Measurements from ENCODE around the gene METTL27.
"Not testable (repeated sequence)": the region's sequence is repeated elsewhere in the genome, so short reads cannot be mapped to it uniquely, and the experiment has no call there.

The METTL27 gene

GRCh38 chr7:73799282-73800141, 42.8 kb downstream of the METTL27 start:
- no peaks in the 10 kb centered on the region for H3K9me3 ChIP-seq (ENCODE audit: control insufficient read depth, insufficient read depth, low read depth, low read length)
- ChIA-PET CTCF (interaction anchor here (0.8 kb wide), 1 partner anchor 13 kb away, joined by 4 read pairs; no protein-coding TSS in a partner anchor), POLR2A (interaction anchor here (0.7 kb wide), 1 partner anchor 12 kb away, joined by 3 read pairs; no protein-coding TSS in a partner anchor)
- H3K4me3 ChIP-seq (ENCODE audit: low read depth, low read length): no peak overlapping the region
- no peaks in the 10 kb centered on the region for H3K36me3 ChIP-seq (ENCODE audit: control insufficient read depth in 2 of 2, insufficient read depth in 1 of 2, low read length in 2 of 2)
- no peak for TF ChIP-seq ZNF335 (tag by site-specific recombination; conservative IDR thresholded peaks at IDR 0.05)
- no peak for TF ChIP-seq ZNF16 (tag by site-specific recombination; IDR thresholded peaks at IDR 0.05; ENCODE audit: low read depth)
- no peak for TF ChIP-seq RBAK (tag by site-specific recombination; IDR thresholded peaks at IDR 0.05)
- TF ChIP-seq ZFHX2 (tag by site-specific recombination; conservative IDR thresholded peaks at IDR 0.05): peak; percentile 35; the same call in 1 of the 2 replicates
- no peak for TF ChIP-seq ZNF146 (tag by site-specific recombination; IDR thresholded peaks at IDR 0.05)
- TF ChIP-seq KLF10 (tag by site-specific recombination; IDR thresholded peaks at IDR 0.05): no peak
- H3K27ac ChIP-seq (ENCODE audit: extremely low read depth, low read depth, low read length): no peak overlapping the region
- no peaks in the 10 kb centered on the region for H3K4me1 ChIP-seq (ENCODE audit: control insufficient read depth, insufficient read depth, low read length)

- CTCF ChIA-PET; POLR2A ChIA-PET; H3K36me3 ChIP-seq (ENCODE audit: control insufficient read depth in 2 of 2, insufficient read depth in 1 of 2, low read length in 2 of 2): not testable (repeated sequence)
Observed at GRCh38 chr7:73797176-73797575, 45.1 kb downstream of the METTL27 start.

GRCh38 chr7:73796656-73797055, 45.7 kb downstream of the METTL27 start:
- H3K36me3 ChIP-seq (ENCODE audit: control insufficient read depth in 2 of 2, insufficient read depth in 1 of 2, low read length in 2 of 2); CTCF ChIA-PET; H3K9me3 ChIP-seq (ENCODE audit: control insufficient read depth, insufficient read depth, low read depth, low read length); H3K27ac ChIP-seq (ENCODE audit: extremely low read depth, low read depth, low read length); POLR2A ChIA-PET; H3K4me3 ChIP-seq (ENCODE audit: low read depth, low read length); H3K4me1 ChIP-seq (ENCODE audit: control insufficient read depth, insufficient read depth, low read length): not testable (repeated sequence)
- peak; percentile 16; the same call in 1 of the 2 replicates for TF ChIP-seq KLF1 (tag by site-specific recombination; IDR thresholded peaks at IDR 0.05)

More at GRCh38 chr7:73797176-73797575, 45.1 kb downstream of the METTL27 start:
- not testable (repeated sequence) for H3K4me3 ChIP-seq (ENCODE audit: low read depth, low read length); H3K4me1 ChIP-seq (ENCODE audit: control insufficient read depth, insufficient read depth, low read length); H3K9me3 ChIP-seq (ENCODE audit: control insufficient read depth, insufficient read depth, low read depth, low read length); H3K27ac ChIP-seq (ENCODE audit: extremely low read depth, low read depth, low read length)

- CTCF ChIA-PET: not testable (repeated sequence)
Observed at GRCh38 chr7:73795188-73795587, 47.1 kb downstream of the METTL27 start.

GRCh38 chr7:73791170-73791690, 51.1 kb downstream of the METTL27 start:
- POLR2A ChIA-PET: not testable (repeated sequence)

More at GRCh38 chr7:73795188-73795587, 47.1 kb downstream of the METTL27 start:
- H3K27ac ChIP-seq (ENCODE audit: extremely low read depth, low read depth, low read length); H3K4me1 ChIP-seq (ENCODE audit: control insufficient read depth, insufficient read depth, low read length); H3K9me3 ChIP-seq (ENCODE audit: control insufficient read depth, insufficient read depth, low read depth, low read length); POLR2A ChIA-PET; H3K4me3 ChIP-seq (ENCODE audit: low read depth, low read length); H3K36me3 ChIP-seq (ENCODE audit: control insufficient read depth in 2 of 2, insufficient read depth in 1 of 2, low read length in 2 of 2): not testable (repeated sequence)
- TF ChIP-seq ZNF580 (tag by site-specific recombination; IDR thresholded peaks at IDR 0.05): peak; percentile 71
- TF ChIP-seq ZNF146 (tag by site-specific recombination; IDR thresholded peaks at IDR 0.05): peak; percentile 87

GRCh38 chr7:73789051-73789450, 53.3 kb downstream of the METTL27 start:
- Histone ChIP-seq H3K36me3 (ENCODE audit: control insufficient read depth in 2 of 2, insufficient read depth in 1 of 2, low read length in 2 of 2) (no peaks in the 10 kb centered on the region), H3K27ac (ENCODE audit: extremely low read depth, low read depth, low read length) (no peak overlapping the region), H3K9me3 (ENCODE audit: control insufficient read depth, insufficient read depth, low read depth, low read length) (no peaks in the 10 kb centered on the region), H3K4me3 (ENCODE audit: low read depth, low read length) (no peak overlapping the region), H3K4me1 (ENCODE audit: control insufficient read depth, insufficient read depth, low read length) (no peaks in the 10 kb centered on the region)
- ChIA-PET CTCF (interaction anchor here (0.7 kb wide), 1 partner anchor 62 kb away, joined by 3 read pairs; no protein-coding TSS in a partner anchor), POLR2A (no interaction called here)
- TF ChIP-seq SETDB1 (IDR thresholded peaks at IDR 0.05; ENCODE audit: insufficient read length, low read length) (peak; percentile 91), ZNF19 (tag by site-specific recombination; IDR thresholded peaks at IDR 0.05; ENCODE audit: low read depth) (no peak)

More at GRCh38 chr7:73791170-73791690, 51.1 kb downstream of the METTL27 start:
- not testable (repeated sequence) for H3K27ac ChIP-seq (ENCODE audit: extremely low read depth, low read depth, low read length); H3K36me3 ChIP-seq (ENCODE audit: control insufficient read depth in 2 of 2, insufficient read depth in 1 of 2, low read length in 2 of 2); H3K4me1 ChIP-seq (ENCODE audit: control insufficient read depth, insufficient read depth, low read length); H3K4me3 ChIP-seq (ENCODE audit: low read depth, low read length); H3K9me3 ChIP-seq (ENCODE audit: control insufficient read depth, insufficient read depth, low read depth, low read length)
- CTCF ChIA-PET: interaction anchor here (0.6 to 0.7 kb wide), 3 partner anchors 35 to 57 kb away, joined by 3 read pairs; no protein-coding TSS in a partner anchor

- not testable (repeated sequence) for H3K4me3 ChIP-seq (ENCODE audit: low read depth, low read length); H3K27ac ChIP-seq (ENCODE audit: extremely low read depth, low read depth, low read length); H3K9me3 ChIP-seq (ENCODE audit: control insufficient read depth, insufficient read depth, low read depth, low read length); H3K36me3 ChIP-seq (ENCODE audit: control insufficient read depth in 2 of 2, insufficient read depth in 1 of 2, low read length in 2 of 2); H3K4me1 ChIP-seq (ENCODE audit: control insufficient read depth, insufficient read depth, low read length)
- ChIA-PET POLR2A (interaction anchor here (1.0 kb wide), 1 partner anchor 12 kb away, joined by 3 read pairs; no protein-coding TSS in a partner anchor), CTCF (interaction anchor here (0.6 kb wide), 1 partner anchor 788 kb away, joined by 5 read pairs; no protein-coding TSS in a partner anchor)
Observed at GRCh38 chr7:73787786-73788048, 54.6 kb downstream of the METTL27 start.
